HUES6 (cell line): ENCODE measurements around the gene PRKCA.

Experiments used
- H3K27ac ChIP-seq: 2 replicates; pipeline ENCODE4 v1.7.0; 2013; ENCODE audit warnings: low read depth, mild to moderate bottlenecking, low read length, inconsistent platforms
- H3K27me3 ChIP-seq: 2 replicates; pipeline ENCODE4 v1.6.1; 2013; ENCODE audit warnings: low read length; ENCODE audit not compliant: control insufficient read depth, insufficient read depth
- H3K36me3 ChIP-seq: 2 replicates; pipeline ENCODE4 v1.6.1; 2013; ENCODE audit warnings: low read length; ENCODE audit not compliant: control insufficient read depth, insufficient read depth
- H3K4me1 ChIP-seq: 2 replicates; pipeline ENCODE4 v1.6.1; 2013; ENCODE audit warnings: low read length; ENCODE audit not compliant: control insufficient read depth, insufficient read depth
- H3K4me3 ChIP-seq: 2 replicates; pipeline ENCODE4 v1.5.1; 2013; ENCODE audit warnings: low read depth, low read length
- H3K9ac ChIP-seq: one replicate; pipeline ENCODE4 v1.6.1; 2013; ENCODE audit warnings: mild to moderate bottlenecking, low read length
- H3K9me3 ChIP-seq: 2 replicates; pipeline ENCODE4 v1.6.1; 2013; ENCODE audit warnings: low read depth, low read length; ENCODE audit not compliant: control insufficient read depth, insufficient read depth

PRKCA gene

DNA sequence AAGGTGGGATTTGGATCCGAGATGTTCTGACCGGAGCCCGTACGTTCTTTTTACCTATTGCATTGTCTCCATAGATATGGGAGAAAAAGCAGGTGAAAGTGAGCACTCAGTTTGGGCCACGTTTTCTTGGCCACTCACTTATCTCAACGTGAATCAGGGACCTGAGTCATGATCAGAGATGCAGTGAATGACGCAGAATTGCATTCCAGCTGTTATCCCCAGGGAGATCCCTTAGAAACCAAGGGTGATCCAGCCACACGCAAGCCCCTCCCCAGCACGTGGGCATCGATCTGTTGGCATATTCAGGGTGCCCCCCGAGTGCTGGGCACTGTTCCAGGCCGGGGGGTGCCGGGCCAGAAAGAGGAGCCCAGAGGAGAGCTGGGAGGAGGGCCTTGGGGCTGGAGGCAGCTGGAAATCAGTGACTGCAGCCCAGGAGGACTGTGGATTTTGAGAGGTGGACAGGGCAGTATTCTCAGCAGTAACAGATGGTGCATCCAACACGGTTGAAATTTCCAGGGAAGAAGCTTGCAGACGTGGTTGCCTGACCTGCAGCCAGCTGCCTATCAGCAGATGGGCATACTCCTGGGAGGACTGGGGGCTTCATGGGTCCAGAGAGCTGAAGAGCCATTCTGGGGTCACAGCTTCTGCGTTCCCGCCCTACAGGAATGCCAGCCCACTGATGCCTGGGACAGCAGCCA lies 445.3 kb downstream of the PRKCA start:
- Histone ChIP-seq H3K4me3 (no peak overlapping the region), H3K9me3 (no peaks in the 10 kb centered on the region), H3K4me1 (peaks cover 6% of the 10 kb centered on the region; the same call in 1 of the 2 replicates), H3K36me3 (no peaks in the 10 kb centered on the region), H3K27ac (no peak overlapping the region), H3K27me3 (no peaks in the 10 kb centered on the region), H3K9ac (no peak overlapping the region)

GRCh38 chr17:66748578-66748977 lies 446.2 kb downstream of the PRKCA start:
- Histone ChIP-seq H3K9me3 (no peaks in the 10 kb centered on the region), H3K9ac (no peak overlapping the region), H3K4me3 (no peak overlapping the region), H3K27ac (no peak overlapping the region), H3K4me1 (peaks cover 6% of the 10 kb centered on the region; the same call in 1 of the 2 replicates), H3K27me3 (no peaks in the 10 kb centered on the region), H3K36me3 (no peaks in the 10 kb centered on the region)

GRCh38 chr17:66749217-66749832 lies 446.9 kb downstream of the PRKCA start:
- Histone ChIP-seq H3K9me3 (no peaks in the 10 kb centered on the region), H3K9ac (no peak overlapping the region), H3K27me3 (no peaks in the 10 kb centered on the region), H3K36me3 (no peaks in the 10 kb centered on the region), H3K27ac (no peak overlapping the region), H3K4me1 (peaks cover 6% of the 10 kb centered on the region; the same call in 1 of the 2 replicates), H3K4me3 (no peak overlapping the region)

DNA sequence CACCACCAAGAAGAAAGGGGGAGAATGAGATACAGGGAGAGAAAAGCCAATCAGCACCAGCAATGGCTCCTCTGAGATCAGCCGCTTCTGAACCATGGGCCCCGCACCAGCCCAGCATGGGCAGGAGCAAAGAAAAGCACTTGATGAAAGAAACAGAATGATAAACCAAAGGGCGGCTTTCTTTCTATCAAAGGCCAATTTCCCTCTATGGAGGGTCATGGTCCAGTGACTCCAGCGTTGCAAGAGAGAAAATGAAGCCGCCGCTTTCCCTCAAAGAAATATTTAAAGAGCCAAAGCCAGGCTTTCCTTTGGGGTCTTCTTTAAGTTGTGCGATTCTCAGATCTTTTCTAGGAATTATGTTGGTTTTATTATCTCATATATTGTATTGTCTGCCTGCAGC lies 447.7 kb downstream of the PRKCA start:
- Histone ChIP-seq H3K9me3 (no peaks in the 10 kb centered on the region), H3K9ac (no peak overlapping the region), H3K27me3 (no peaks in the 10 kb centered on the region), H3K4me3 (no peak overlapping the region), H3K36me3 (no peaks in the 10 kb centered on the region), H3K27ac (no peak overlapping the region), H3K4me1 (peaks cover 6% of the 10 kb centered on the region; the same call in 1 of the 2 replicates)

- Histone ChIP-seq H3K9ac (no peak overlapping the region), H3K9me3 (no peaks in the 10 kb centered on the region), H3K27me3 (no peaks in the 10 kb centered on the region), H3K36me3 (no peaks in the 10 kb centered on the region), H3K27ac (no peak overlapping the region), H3K4me1 (peaks cover 6% of the 10 kb centered on the region; the same call in 1 of the 2 replicates), H3K4me3 (no peak overlapping the region)
Observed at GRCh38 chr17:66750781-66751543, 448.5 kb downstream of the PRKCA start.

GRCh38 chr17:66751771-66752170 lies 449.4 kb downstream of the PRKCA start:
- Histone ChIP-seq H3K9ac (no peak overlapping the region), H3K4me1 (peaks cover 6% of the 10 kb centered on the region; the same call in 1 of the 2 replicates), H3K9me3 (no peaks in the 10 kb centered on the region), H3K36me3 (no peaks in the 10 kb centered on the region), H3K27ac (no peak overlapping the region), H3K4me3 (no peak overlapping the region), H3K27me3 (no peaks in the 10 kb centered on the region)

DNA sequence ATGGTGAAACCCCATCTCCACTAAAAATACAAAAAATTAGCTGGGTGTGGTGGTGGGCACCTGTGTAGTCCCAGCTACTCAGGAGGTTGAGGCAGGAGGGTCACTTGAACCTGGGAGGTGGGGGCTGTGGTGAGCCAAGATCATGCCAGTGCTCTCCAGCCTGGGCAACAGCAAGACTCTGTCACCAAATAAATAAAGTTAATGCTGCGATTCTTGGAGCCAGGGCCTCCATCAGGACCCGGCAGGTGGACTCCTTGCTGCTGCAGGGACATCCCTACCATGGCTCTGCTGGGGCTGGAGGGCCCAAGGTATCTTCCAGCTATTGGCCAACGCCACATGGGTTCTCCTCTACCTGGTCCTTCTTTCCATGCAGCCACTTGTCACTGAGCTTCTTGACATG lies 450.0 kb downstream of the PRKCA start:
- no peak overlapping the region for H3K4me3 ChIP-seq
- H3K9me3 ChIP-seq = no peaks in the 10 kb centered on the region
- H3K36me3 ChIP-seq = no peaks in the 10 kb centered on the region
- H3K27me3 ChIP-seq = no peaks in the 10 kb centered on the region
- H3K4me1 ChIP-seq = peaks cover 6% of the 10 kb centered on the region; the same call in 1 of the 2 replicates
- H3K27ac ChIP-seq = no peak overlapping the region
- no peak overlapping the region for H3K9ac ChIP-seq

DNA sequence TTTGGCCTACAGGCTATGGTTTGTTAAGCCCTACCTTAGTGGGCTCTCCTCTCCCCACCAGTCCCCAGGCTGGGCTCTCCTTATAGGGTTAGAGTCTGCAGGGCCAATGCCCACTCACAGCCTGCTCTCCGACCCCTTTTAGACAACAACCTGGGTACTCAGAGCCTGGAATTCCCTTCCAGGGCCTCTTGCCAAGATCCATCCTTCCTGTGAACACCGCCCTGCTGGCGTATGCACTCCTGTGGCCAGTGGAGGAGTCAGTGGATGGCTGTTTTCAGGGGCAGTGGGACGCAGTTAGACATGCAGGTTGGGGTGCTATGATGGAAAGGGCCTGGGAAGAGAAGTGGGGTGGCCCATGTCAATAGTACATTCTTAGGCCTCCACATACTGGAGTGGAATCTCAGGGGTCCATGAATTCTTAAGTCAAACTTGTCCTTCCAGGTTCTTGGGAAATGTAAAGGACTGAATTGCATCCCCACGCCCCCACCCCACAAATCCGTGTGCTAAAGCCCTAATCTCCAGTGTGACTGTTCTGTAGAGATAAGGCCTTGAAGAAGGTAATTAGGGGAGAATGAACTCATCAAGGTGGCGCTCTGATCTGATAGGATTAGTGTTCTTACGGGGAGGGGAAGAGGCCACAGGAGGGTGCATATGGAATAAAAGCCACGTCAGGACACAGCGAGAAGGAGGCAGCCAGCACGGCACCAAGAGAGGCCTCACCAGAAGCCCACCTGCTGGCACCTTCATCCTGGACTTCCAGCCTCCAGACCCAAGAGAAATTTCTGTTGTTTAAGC lies 450.9 kb downstream of the PRKCA start:
- H3K9me3 ChIP-seq = no peaks in the 10 kb centered on the region
- H3K27ac ChIP-seq = no peak overlapping the region
- no peaks in the 10 kb centered on the region for H3K36me3 ChIP-seq
- H3K4me1 ChIP-seq = peaks cover 2% of the 10 kb centered on the region; the same call in 1 of the 2 replicates
- no peak overlapping the region for H3K9ac ChIP-seq
- no peaks in the 10 kb centered on the region for H3K27me3 ChIP-seq
- no peak overlapping the region for H3K4me3 ChIP-seq

GRCh38 chr17:66755101-66755943 lies 452.9 kb downstream of the PRKCA start:
- H3K4me3 ChIP-seq = no peak overlapping the region
- H3K27ac ChIP-seq = no peak overlapping the region
- no peaks in the 10 kb centered on the region for H3K4me1 ChIP-seq
- no peak overlapping the region for H3K9ac ChIP-seq
- H3K9me3 ChIP-seq = no peaks in the 10 kb centered on the region
- H3K36me3 ChIP-seq = no peaks in the 10 kb centered on the region
- no peaks in the 10 kb centered on the region for H3K27me3 ChIP-seq

DNA sequence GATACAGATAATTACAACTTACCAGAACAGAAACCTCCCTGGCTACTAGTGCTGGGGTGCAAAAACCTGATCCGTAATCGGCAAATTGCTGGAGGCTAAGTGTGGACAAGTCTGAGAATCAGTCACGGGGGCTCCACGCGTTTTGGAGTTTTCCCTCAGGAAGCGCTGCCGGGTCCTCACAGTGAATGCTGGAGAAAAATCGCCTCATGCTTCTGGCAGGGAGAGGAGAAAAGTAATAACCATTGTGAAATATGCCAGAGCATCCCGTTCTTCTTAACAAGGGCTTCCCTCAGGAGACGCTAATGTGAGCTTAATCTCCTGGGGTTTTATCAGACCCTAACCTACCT lies 453.5 kb downstream of the PRKCA start:
- no peaks in the 10 kb centered on the region for H3K27me3 ChIP-seq
- H3K27ac ChIP-seq = no peak overlapping the region
- H3K36me3 ChIP-seq = no peaks in the 10 kb centered on the region
- no peaks in the 10 kb centered on the region for H3K9me3 ChIP-seq
- no peaks in the 10 kb centered on the region for H3K4me1 ChIP-seq
- no peak overlapping the region for H3K9ac ChIP-seq
- H3K4me3 ChIP-seq = no peak overlapping the region
